Stomach (tissue), 4 donors: ENCODE results near the gene RFTN1.

Experiments
- EP300 ChIP-seq: sonication (generic); formaldehyde crosslinking; IDR thresholded peaks from one replicate; pipeline ENCODE4 v1.6.1; 2017; ENCODE audit warnings: antibody characterized with exemption
- POLR2A ChIP-seq, 4 donors: fragments of 450-650 bp; IDR thresholded peaks; one replicate each; pipeline ENCODE4 v1.6.1; 2016; ENCODE audit warnings: antibody characterized with exemption in 4 of 4, control low read depth in 2 of 4, mild to moderate bottlenecking in 1 of 4, moderate library complexity in 1 of 4
- POLR2AphosphoS5 ChIP-seq, 3 donors: sonication (generic); formaldehyde crosslinking; IDR thresholded peaks; one replicate each; pipeline ENCODE4 v1.6.1; 2016; ENCODE audit warnings: antibody characterized with exemption in 3 of 3
- TF ChIP-seq, protein P1 (sequence below), 7 experiments: fragments of 450-650 bp in 4 of 7; fragments of 200-600 bp in 3 of 7; sonication (generic) in 3 of 7; IDR thresholded peaks; one replicate each; pipeline ENCODE4 v1.5.1; 2016 to 2019; ENCODE audit warnings: antibody characterized with exemption in 7 of 7, control low read depth in 2 of 7, mild to moderate bottlenecking in 1 of 7

DNA sequence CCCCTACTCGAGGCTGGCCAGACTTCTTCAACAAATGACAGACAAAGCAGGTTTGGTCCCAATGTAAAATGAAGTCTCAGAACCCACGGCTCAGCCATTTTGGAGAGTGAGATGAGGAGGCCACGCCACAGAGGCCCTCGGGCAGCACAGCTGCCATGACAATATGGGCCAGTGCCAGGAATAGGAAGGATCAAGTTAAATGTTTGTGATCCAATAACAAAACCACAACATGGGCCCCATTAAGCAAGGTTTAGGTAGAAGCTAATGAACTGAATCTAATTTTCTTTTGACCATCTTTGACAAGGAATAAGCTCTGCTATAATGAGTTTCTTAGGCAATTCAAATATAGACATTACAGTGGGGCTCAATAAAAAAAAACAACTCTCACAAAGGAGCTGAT is 52.6 kb downstream of the RFTN1 start:
- TF ChIP-seq, protein P1, sequence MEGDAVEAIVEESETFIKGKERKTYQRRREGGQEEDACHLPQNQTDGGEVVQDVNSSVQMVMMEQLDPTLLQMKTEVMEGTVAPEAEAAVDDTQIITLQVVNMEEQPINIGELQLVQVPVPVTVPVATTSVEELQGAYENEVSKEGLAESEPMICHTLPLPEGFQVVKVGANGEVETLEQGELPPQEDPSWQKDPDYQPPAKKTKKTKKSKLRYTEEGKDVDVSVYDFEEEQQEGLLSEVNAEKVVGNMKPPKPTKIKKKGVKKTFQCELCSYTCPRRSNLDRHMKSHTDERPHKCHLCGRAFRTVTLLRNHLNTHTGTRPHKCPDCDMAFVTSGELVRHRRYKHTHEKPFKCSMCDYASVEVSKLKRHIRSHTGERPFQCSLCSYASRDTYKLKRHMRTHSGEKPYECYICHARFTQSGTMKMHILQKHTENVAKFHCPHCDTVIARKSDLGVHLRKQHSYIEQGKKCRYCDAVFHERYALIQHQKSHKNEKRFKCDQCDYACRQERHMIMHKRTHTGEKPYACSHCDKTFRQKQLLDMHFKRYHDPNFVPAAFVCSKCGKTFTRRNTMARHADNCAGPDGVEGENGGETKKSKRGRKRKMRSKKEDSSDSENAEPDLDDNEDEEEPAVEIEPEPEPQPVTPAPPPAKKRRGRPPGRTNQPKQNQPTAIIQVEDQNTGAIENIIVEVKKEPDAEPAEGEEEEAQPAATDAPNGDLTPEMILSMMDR (IDR thresholded peaks at IDR 0.05): no peak
- TF ChIP-seq POLR2A (IDR thresholded peaks at IDR 0.05) (no peak), EP300 (no peak), POLR2AphosphoS5 (IDR thresholded peaks at IDR 0.05) (no peak)
